Endothelial cell of umbilical vein (primary cell): Measurements from ENCODE around the gene PGAM4. TPM values are rescaled to one million over a fixed set of nuclear protein-coding genes. Genes with fewer than 3 reads are reported as not detected.

Experiments used
- BruUV-seq: library from RNA; stranded (reverse); fragments of 400-500 nt; replicated peaks from 2 replicates; lab custom pipeline; 2021; lab: Mats Ljungman, UMichigan
- CTCF ChIA-PET: fragments of 300-600, 350-600 bp; sonication (Branson Sonifier 250); formaldehyde crosslinking; loops from one replicate; lab custom pipeline; 2021; ENCODE audit warnings: antibody characterized with exemption, inconsistent platforms; lab: Charles Lee
- POLR2A ChIA-PET: fragments of 300-600, 350-600 bp; sonication (Branson Sonifier 250); formaldehyde crosslinking; loops from one replicate; lab custom pipeline; 2021; ENCODE audit warnings: antibody characterized with exemption, inconsistent platforms; lab: Charles Lee
- DNase-seq: peaks from one replicate; pipeline ENCODE4 v3.0.0-alpha.2; 2011; ENCODE audit warnings: low read depth, low spot score
- FAIRE-seq: peaks from 2 replicates; lab custom pipeline; 2011; peaks lifted over from hg19 to GRCh38; lab: Jason Lieb, UNC
- H2AFZ ChIP-seq: 2 replicates; pipeline ENCODE4 v1.6.0; 2012; ENCODE audit warnings: low read depth, low read length, control low read depth, inconsistent platforms
- H3K27ac ChIP-seq: 2 replicates; pipeline ENCODE4 v1.5.1; 2011; ENCODE audit warnings: low read depth, mild to moderate bottlenecking, control low read depth, low read length, moderate library complexity; ENCODE audit not compliant: insufficient read depth
- H3K27me3 ChIP-seq, 2 experiments: 2 replicates each; pipeline versions ENCODE4 v1.6.0 to v1.6.1; 2011; ENCODE audit warnings: low read length in 2 of 2, mixed read lengths in 1 of 2; ENCODE audit not compliant: control insufficient read depth in 2 of 2, insufficient read depth in 2 of 2
- H3K36me3 ChIP-seq, 2 experiments: 2 replicates in 1 of 2; 3 replicates in 1 of 2; pipeline ENCODE4 v1.5.1; 2011; ENCODE audit warnings: low read length in 2 of 2, mild to moderate bottlenecking in 1 of 2, moderate library complexity in 1 of 2; ENCODE audit not compliant: control insufficient read depth in 2 of 2, insufficient read depth in 2 of 2; ENCODE audit errors: extremely low read depth in 1 of 2
- H3K4me1 ChIP-seq: 3 replicates; pipeline ENCODE4 v1.5.1; 2011; ENCODE audit warnings: mild to moderate bottlenecking, low read length; ENCODE audit not compliant: control insufficient read depth, insufficient read depth; ENCODE audit errors: extremely low read depth
- H3K4me2 ChIP-seq: 2 replicates; pipeline ENCODE4 v1.6.1; 2011; ENCODE audit warnings: low read length, control low read depth, mixed read lengths; ENCODE audit not compliant: insufficient read depth
- H3K4me3 ChIP-seq, 3 experiments: fragments of 200-600 bp in 1 of 3; sonication (generic), shearing (Covaris generic) in 1 of 3; replicated peaks in 1 of 3; 2 replicates each; pipeline ENCODE4 v1.5.1; 2011 to 2016; ENCODE audit warnings: control low read depth in 3 of 3, low read length in 3 of 3, mild to moderate bottlenecking in 2 of 3, inconsistent platforms in 1 of 3, low read depth in 1 of 3, moderate library complexity in 1 of 3; ENCODE audit not compliant: insufficient read depth in 1 of 3
- H3K79me2 ChIP-seq: 2 replicates; pipeline ENCODE4 v1.6.0; 2012; ENCODE audit warnings: low read length, inconsistent platforms; ENCODE audit not compliant: control insufficient read depth, insufficient read depth
- H3K9ac ChIP-seq: replicated peaks from 2 replicates; pipeline ENCODE3; 2011; ENCODE audit warnings: low read length, control low read depth; ENCODE audit not compliant: insufficient read depth; ENCODE audit errors: extremely low read depth
- H3K9me1 ChIP-seq: replicated peaks from 3 replicates; pipeline ENCODE4 v1.6.0; 2011; ENCODE audit warnings: mild to moderate bottlenecking, low read length; ENCODE audit not compliant: control insufficient read depth, insufficient read depth; ENCODE audit errors: extremely low read depth
- H3K9me3 ChIP-seq: replicated peaks from 2 replicates; pipeline ENCODE4 v1.5.1; 2012; ENCODE audit warnings: low read length, inconsistent platforms; ENCODE audit not compliant: control insufficient read depth, insufficient read depth
- H4K20me1 ChIP-seq: replicated peaks from 2 replicates; pipeline ENCODE3; 2011; ENCODE audit warnings: mild to moderate bottlenecking, low read length; ENCODE audit not compliant: control insufficient read depth, insufficient read depth; ENCODE audit errors: extremely low read depth
- CTCF ChIP-seq, 2 donors: IDR thresholded peaks; 1 replicate in 1 of 2; 2 replicates in 1 of 2; pipeline ENCODE4 v1.5.1; 2011; ENCODE audit warnings: low read length in 2 of 2, mild to moderate bottlenecking in 2 of 2, moderate library complexity in 2 of 2, control low read depth in 1 of 2, inconsistent platforms in 1 of 2, low read depth in 1 of 2; ENCODE audit not compliant: insufficient read depth in 1 of 2; ENCODE audit errors: extremely low read depth in 1 of 2
- EZH2 ChIP-seq: IDR thresholded peaks from 2 replicates; pipeline ENCODE4 v1.6.1; 2012; ENCODE audit warnings: borderline replicate concordance, low read depth, mild to moderate bottlenecking, moderate library complexity, low read length, inconsistent platforms; ENCODE audit not compliant: severe bottlenecking
- FOS ChIP-seq: IDR thresholded peaks from 2 replicates; pipeline ENCODE4 v1.6.1; 2011; ENCODE audit warnings: mild to moderate bottlenecking, low read length, moderate library complexity, borderline replicate concordance; ENCODE audit not compliant: insufficient read depth
- GATA2 ChIP-seq: IDR thresholded peaks from 2 replicates; pipeline ENCODE4 v1.7.0; 2011; ENCODE audit warnings: low read depth, mild to moderate bottlenecking, moderate library complexity, mixed read lengths, low read length; ENCODE audit not compliant: insufficient read length, insufficient read depth
- JUN ChIP-seq: IDR thresholded peaks from 2 replicates; pipeline ENCODE4 v1.6.1; 2011; ENCODE audit warnings: borderline replicate concordance, low read depth; ENCODE audit not compliant: insufficient read length, insufficient read depth
- MAX ChIP-seq: IDR thresholded peaks from 2 replicates; pipeline ENCODE4 v1.6.1; 2011; ENCODE audit not compliant: insufficient read depth, insufficient read length
- MYC ChIP-seq: IDR thresholded peaks from one replicate; pipeline ENCODE4 v1.6.1; 2011; ENCODE audit warnings: mild to moderate bottlenecking, low read depth, low read length
- POLR2A ChIP-seq: IDR thresholded peaks from 2 replicates; pipeline ENCODE4 v1.6.1; 2012; ENCODE audit warnings: low read depth, mild to moderate bottlenecking, control low read depth, low read length
- POLR2AphosphoS5 ChIP-seq: IDR thresholded peaks from 2 replicates; pipeline ENCODE4 v1.6.1; 2012; ENCODE audit warnings: low read depth, mild to moderate bottlenecking, control low read depth, low read length, moderate library complexity; ENCODE audit not compliant: insufficient read depth
- dilution Hi-C: fragments of 300-500 bp; cut with MboI; formaldehyde crosslinking; loops from one replicate; pipeline ENCODE4 v1.15.0; 2019; ENCODE audit warnings: low sequenced_read_pairs; ENCODE audit not compliant: extremely low pct_ligation_motif_present
- intact Hi-C: fragments of 100-400 bp; cut with micrococcal nuclease; formaldehyde crosslinking; loops from one replicate; pipeline ENCODE4 v1.10.0; 2022
- polyA plus RNA-seq, 4 experiments: library from polyadenylated mRNA; depleted of rRNA in 3 of 4; stranded (reverse) in 3 of 4; unstranded in 1 of 4; fragments of >200 nt; gene quantifications; 2 replicates each; pipeline versions ENCODE4 v1.2.1 to v1.2.3, GENCODE V29; 2011 to 2012; ENCODE audit warnings: missing spikeins in 1 of 4
- total RNA-seq: library from RNA; stranded (reverse); gene quantifications from 2 replicates; pipeline ENCODE4 v1.2.3, GENCODE V29; 2021

Gene PGAM4
- total and polyA plus RNA-seq, 2 donors (not counting 3 experiments of a cell fraction or from before 2014, with no cell fraction given): 0.12 TPM; not detected in 1

GRCh38 chrX:77979870-77980269, 10.4 kb upstream of the PGAM4 start:
- Histone ChIP-seq H3K36me3 (no peaks in the 10 kb centered on the region), H3K79me2 (no peaks in the 10 kb centered on the region), H3K9ac (no peak overlapping the region), H3K9me3 (no peaks in the 10 kb centered on the region), H3K9me1 (no peaks in the 10 kb centered on the region), H3K27ac (no peak overlapping the region), H2AFZ (no peak overlapping the region), H3K4me1 (no peaks in the 10 kb centered on the region), H3K27me3 (no peaks in the 10 kb centered on the region), H3K4me2 (no peak overlapping the region), H3K4me3 (no peak overlapping the region), H4K20me1 (no peaks in the 10 kb centered on the region)
- dilution Hi-C loops: no loop called here
- no peak for DNase-seq
- TF ChIP-seq MAX (no peak), EZH2 (no peak)
- no TSS peak for BruUV-seq
- FAIRE-seq: no peak
- intact Hi-C loops: no loop called here
- ChIA-PET CTCF (no interaction called here), POLR2A (no interaction called here)

GRCh38 chrX:77977518-77977917, 8.1 kb upstream of the PGAM4 start:
- no peak overlapping the region for H3K4me2 ChIP-seq
- POLR2A ChIA-PET: no interaction called here
- no peaks in the 10 kb centered on the region for H3K27me3 ChIP-seq
- dilution Hi-C loops: no loop called here
- no peaks in the 10 kb centered on the region for H3K79me2 ChIP-seq
- TF ChIP-seq CTCF (IDR thresholded peaks at IDR 0.05; ENCODE audit: extremely low read depth in 1 of 2, insufficient read depth in 1 of 2, low read depth in 1 of 2, low read length in 2 of 2): no peak
- no peak for TF ChIP-seq JUN
- no peak for TF ChIP-seq POLR2A
- TF ChIP-seq MYC: no peak
- no peak for TF ChIP-seq GATA2
- TF ChIP-seq EZH2: no peak
- TF ChIP-seq MAX: no peak
- TF ChIP-seq POLR2AphosphoS5: no peak
- no peak for TF ChIP-seq FOS
- no peak overlapping the region for H3K4me3 ChIP-seq
- no peaks in the 10 kb centered on the region for H3K9me1 ChIP-seq
- no peak overlapping the region for H2AFZ ChIP-seq
- intact Hi-C loops: no loop called here
- no peak overlapping the region for H3K9ac ChIP-seq
- no TSS peak for BruUV-seq
- H3K36me3 ChIP-seq: no peaks in the 10 kb centered on the region
- DNase-seq (no peak), FAIRE-seq (no peak)
- CTCF ChIA-PET: no interaction called here
- H3K4me1 ChIP-seq: no peaks in the 10 kb centered on the region
- no peaks in the 10 kb centered on the region for H4K20me1 ChIP-seq
- no peak overlapping the region for H3K27ac ChIP-seq
- no peaks in the 10 kb centered on the region for H3K9me3 ChIP-seq
